Effector memory CD8-positive, alpha-beta T cell (primary cell): ENCODE measurements around the gene MAPKAPK2.
A peak's percentile ranks its signal among the peaks of the same experiment; 100 is the strongest.

Experiments used
- ATAC-seq: fragments of 150-1000 bp; cut with Tn5 transposase; replicated peaks from 2 replicates; pipeline ENCODE4 v1.10.0; 2021; ENCODE audit warnings: mild to moderate bottlenecking, moderate library complexity
- DNase-seq, 3 experiments: peaks; one replicate each; pipeline ENCODE4 v3.0.0; 2021
- H3K27ac Mint-ChIP-seq, 2 donors: one replicate each; pipeline ENCODE4 v1.8.0; 2022; ENCODE audit warnings: mild to moderate bottlenecking in 2 of 2, mixed read lengths in 2 of 2, moderate library complexity in 2 of 2
- H3K27me3 Mint-ChIP-seq, 2 donors: one replicate each; pipeline ENCODE4 v1.8.0; 2022; ENCODE audit warnings: mixed read lengths in 2 of 2
- H3K36me3 Mint-ChIP-seq: one replicate; pipeline ENCODE4 v1.8.0; 2022; ENCODE audit warnings: mild to moderate bottlenecking, moderate library complexity, mixed read lengths; ENCODE audit not compliant: insufficient read depth
- H3K4me1 Mint-ChIP-seq, 2 donors: one replicate each; pipeline ENCODE4 v1.8.0; 2022; ENCODE audit warnings: low read depth in 2 of 2, mixed read lengths in 2 of 2
- H3K4me3 Mint-ChIP-seq, 2 donors: one replicate each; pipeline ENCODE4 v1.8.0; 2022; ENCODE audit warnings: mild to moderate bottlenecking in 2 of 2, mixed read lengths in 2 of 2, moderate library complexity in 2 of 2
- H3K9me3 Mint-ChIP-seq, 2 donors: one replicate each; pipeline ENCODE4 v1.8.0; 2022; ENCODE audit warnings: mixed read lengths in 2 of 2

Gene MAPKAPK2

DNA sequence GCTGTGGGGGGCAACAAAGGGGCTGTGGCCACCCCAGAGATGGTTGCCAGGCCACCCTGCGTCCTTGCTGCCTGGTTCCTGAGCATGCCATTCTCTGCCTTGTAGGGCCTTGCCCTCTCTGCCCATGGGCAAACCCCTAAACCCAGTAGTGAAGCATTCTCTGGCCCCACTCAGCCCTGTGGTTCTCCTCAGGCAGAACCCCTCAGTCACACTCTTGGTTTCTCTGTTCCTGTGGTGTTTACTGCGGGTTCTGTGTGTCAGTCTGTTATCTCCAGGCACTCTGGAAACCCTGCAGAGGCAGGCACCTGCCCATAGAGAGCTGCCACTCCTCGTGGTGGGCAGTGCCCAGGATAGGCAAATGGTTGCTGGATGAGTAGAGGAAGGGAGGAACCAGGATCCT lies 44.8 kb downstream of the MAPKAPK2 start:
- no peak for DNase-seq
- Mint-ChIP-seq H3K27ac (peak overlapping the region in 1 of 2 donors; percentile 94), H3K36me3 (peaks cover 76% of the 10 kb centered on the region), H3K4me3 (peak overlapping the region in 1 of 2 donors; percentile 42), H3K9me3 (no peaks in the 10 kb centered on the region), H3K27me3 (no peaks in the 10 kb centered on the region), H3K4me1 (peaks cover 28 to 40% of the 10 kb centered on the region in 2 donors)
- peak; percentile 14 for ATAC-seq

DNA sequence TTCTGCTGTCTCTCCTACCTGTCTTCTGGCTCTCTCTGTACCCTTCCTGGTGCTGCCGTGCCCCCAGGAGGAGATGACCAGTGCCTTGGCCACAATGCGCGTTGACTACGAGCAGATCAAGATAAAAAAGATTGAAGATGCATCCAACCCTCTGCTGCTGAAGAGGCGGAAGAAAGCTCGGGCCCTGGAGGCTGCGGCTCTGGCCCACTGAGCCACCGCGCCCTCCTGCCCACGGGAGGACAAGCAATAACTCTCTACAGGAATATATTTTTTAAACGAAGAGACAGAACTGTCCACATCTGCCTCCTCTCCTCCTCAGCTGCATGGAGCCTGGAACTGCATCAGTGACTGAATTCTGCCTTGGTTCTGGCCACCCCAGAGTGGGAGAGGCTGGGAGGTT lies 47.8 kb downstream of the MAPKAPK2 start:
- Mint-ChIP-seq H3K4me3 (peak overlapping the region in 1 of 2 donors; percentile 1), H3K36me3 (peaks cover 90% of the 10 kb centered on the region), H3K9me3 (no peaks in the 10 kb centered on the region), H3K27ac (peak overlapping the region; percentile 93 to 94), H3K4me1 (peaks cover 38 to 48% of the 10 kb centered on the region in 2 donors), H3K27me3 (no peaks in the 10 kb centered on the region)
- ATAC-seq (no peak), DNase-seq (no peak)

DNA sequence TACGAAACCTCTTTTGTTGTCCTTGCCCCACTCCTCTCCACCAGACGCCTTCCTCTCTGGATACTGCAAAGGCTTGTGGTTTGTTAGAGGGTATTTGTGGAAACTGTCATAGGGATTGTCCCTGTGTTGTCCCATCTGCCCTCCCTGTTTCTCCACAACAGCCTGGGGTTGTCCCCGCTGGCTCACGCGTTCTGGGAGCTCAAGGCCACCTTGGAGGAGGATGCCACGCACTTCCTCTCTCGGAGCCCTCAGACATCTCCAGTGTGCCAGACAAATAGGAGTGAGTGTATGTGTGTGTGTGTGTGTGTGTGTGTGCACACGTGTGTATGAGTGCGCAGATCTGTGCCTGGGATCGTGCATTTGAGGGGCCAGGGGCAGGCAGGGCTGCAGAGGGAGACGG lies 48.3 kb downstream of the MAPKAPK2 start:
- Mint-ChIP-seq H3K27me3 (no peaks in the 10 kb centered on the region), H3K4me1 (peaks cover 43 to 49% of the 10 kb centered on the region in 2 donors), H3K9me3 (no peaks in the 10 kb centered on the region), H3K27ac (peak overlapping the region; percentile 93 to 94), H3K36me3 (peaks cover 95% of the 10 kb centered on the region), H3K4me3 (no peak overlapping the region)
- no peak for ATAC-seq
- no peak for DNase-seq

DNA sequence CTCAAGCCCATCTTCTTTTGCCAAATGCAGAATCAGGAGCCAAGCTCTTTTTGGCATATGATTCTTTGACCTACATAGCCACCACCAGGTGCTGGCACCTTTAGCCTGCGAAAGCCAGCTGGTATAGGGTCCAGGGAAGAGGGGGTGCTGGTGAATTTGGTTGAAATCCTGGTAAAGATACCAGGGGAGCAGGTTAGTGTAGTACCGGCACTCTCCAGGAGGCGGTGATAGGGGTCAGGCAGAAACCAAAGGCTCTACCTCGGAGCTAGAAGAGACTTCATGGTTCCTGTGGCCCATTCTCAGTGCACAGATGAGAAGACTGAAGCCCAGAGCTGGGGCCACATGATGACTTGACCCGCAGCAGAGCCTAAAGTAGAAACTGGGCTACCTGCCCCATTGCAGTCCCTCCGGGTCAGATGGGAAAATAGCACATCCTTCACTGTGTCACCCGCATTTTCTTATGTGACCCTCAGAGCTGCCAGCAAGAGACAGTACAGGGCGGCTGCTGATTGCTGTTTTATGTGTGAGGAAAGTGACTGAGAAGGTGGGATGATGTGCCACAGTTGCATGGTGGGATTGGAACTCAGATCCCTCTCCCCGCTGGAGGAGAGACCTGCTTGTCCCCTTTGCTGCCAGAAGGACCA lies 49.9 kb downstream of the MAPKAPK2 start:
- H3K4me1 Mint-ChIP-seq = peaks cover 56 to 57% of the 10 kb centered on the region in 2 donors
- peak; percentile 39 for ATAC-seq
- no peaks in the 10 kb centered on the region for H3K27me3 Mint-ChIP-seq
- peak overlapping the region; percentile 93 to 94 for H3K27ac Mint-ChIP-seq
- H3K4me3 Mint-ChIP-seq = peak overlapping the region; percentile 53 to 63
- peaks cover 90% of the 10 kb centered on the region for H3K36me3 Mint-ChIP-seq
- H3K9me3 Mint-ChIP-seq = no peaks in the 10 kb centered on the region
- DNase-seq = peak; percentile 78 to 90 (median 85)

DNA sequence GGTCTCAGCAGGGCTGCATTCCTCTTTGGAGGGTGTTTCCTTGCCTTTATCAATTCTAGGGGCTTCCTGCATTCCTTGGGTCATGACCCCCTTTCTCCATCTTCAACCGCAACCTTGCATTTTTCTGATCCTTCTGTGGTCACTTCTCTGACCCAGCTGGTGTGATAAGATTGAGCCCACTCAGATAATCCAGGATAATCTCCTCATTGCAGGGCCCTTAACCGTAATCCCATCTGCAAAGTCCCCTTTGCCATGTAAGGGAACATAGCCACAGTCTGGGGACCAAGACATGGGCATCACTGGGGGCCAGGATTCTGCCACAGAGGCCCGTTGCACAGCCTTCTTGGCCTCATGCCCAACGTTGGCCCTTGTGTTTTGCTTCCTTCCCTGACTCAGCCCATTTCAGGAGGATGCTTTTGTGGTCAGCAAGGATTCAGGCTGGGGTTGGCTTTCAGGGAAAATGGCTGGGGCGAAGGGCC lies 50.9 kb downstream of the MAPKAPK2 start:
- Mint-ChIP-seq H3K4me3 (peak overlapping the region in 1 of 2 donors; percentile 47), H3K9me3 (no peaks in the 10 kb centered on the region)
- no peak for DNase-seq

DNA sequence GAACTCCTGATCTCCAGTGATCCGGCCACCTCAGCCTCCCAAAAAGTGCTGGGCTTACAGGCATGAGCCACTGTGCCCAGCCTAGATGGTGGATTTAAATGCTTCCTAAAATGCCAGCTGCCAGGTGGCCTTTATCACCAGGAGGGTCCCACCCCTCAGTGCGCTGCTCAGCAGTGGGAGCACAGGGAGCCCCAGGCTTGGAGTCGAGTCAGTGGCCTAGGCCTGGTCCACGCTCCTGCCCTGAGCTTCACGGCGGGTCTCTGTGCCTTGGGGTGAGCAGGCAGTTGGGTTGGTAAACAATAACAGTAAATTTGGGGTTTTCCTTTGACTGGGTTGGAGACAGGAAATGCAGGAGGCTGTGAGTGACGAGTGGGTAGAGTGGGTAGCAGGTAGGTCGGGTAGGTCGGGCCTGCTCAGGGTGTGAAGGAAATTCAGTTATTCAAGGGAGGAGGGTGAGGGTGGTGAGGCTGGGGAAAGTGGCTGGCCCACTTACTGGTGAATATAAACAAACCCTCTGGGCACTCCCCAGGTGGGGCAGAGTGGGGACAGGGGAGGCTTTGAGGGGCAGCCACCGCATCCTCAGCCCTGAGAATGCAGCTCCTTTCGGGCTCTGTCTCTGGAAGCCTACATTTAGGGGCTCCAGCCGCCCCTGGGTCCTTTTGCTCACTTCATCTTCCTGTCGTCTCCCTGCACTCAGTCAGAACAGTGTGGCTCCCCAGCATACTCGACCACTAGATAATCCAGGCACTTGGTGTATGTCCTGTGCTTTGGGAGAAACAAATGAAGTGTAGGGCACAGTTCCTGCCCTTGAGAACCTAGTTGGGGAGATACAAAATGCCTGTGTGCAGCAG lies 52.4 kb downstream of the MAPKAPK2 start:
- DNase-seq (peak; percentile 71 to 78 (median 77)), ATAC-seq (peak; percentile 86)
- Mint-ChIP-seq H3K27ac (peak overlapping the region; percentile 93 to 94), H3K27me3 (no peaks in the 10 kb centered on the region), H3K4me1 (peaks cover 63 to 65% of the 10 kb centered on the region in 2 donors), H3K36me3 (peaks cover 73% of the 10 kb centered on the region), H3K9me3 (no peaks in the 10 kb centered on the region), H3K4me3 (peak overlapping the region; percentile 47 to 50)

More for the DNA sequence above, 50.9 kb downstream of the MAPKAPK2 start:
- no peak for ATAC-seq
- H3K27ac Mint-ChIP-seq = peak overlapping the region; percentile 93 to 94
- no peaks in the 10 kb centered on the region for H3K27me3 Mint-ChIP-seq
- H3K36me3 Mint-ChIP-seq = peaks cover 81% of the 10 kb centered on the region
- H3K4me1 Mint-ChIP-seq = peaks cover 58 to 60% of the 10 kb centered on the region in 2 donors

DNA sequence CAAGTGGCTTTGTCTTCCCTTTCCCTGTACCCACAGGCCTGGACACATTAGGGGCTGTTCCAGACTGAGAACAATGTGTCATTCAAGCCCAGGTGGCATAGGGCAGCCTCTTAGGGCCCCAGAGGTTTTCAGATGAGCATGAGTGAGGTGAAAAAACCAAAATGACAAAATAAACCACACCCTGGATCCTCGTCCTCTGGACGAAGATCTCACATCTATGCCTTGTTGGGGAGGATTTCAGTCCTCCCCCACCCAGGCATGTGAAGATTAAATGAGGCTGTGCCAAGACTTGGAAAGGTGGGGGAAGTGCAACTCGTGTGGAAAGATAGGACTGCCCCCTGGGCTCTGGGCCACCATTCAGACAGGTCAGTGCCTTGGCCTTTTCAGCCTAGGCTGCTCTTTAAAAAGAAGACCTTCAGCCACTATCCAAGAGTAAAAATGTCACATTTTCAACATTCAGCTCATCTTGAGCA lies 53.1 kb downstream of the MAPKAPK2 start:
- Mint-ChIP-seq H3K9me3 (no peaks in the 10 kb centered on the region), H3K27ac (peak overlapping the region; percentile 93 to 94), H3K4me3 (peak overlapping the region; percentile 47 to 50), H3K36me3 (peaks cover 66% of the 10 kb centered on the region), H3K27me3 (no peaks in the 10 kb centered on the region), H3K4me1 (peaks cover 63 to 67% of the 10 kb centered on the region in 2 donors)
- DNase-seq (peak in 2 of 3 experiments; percentile 33 to 34), ATAC-seq (peak; percentile 41)

DNA sequence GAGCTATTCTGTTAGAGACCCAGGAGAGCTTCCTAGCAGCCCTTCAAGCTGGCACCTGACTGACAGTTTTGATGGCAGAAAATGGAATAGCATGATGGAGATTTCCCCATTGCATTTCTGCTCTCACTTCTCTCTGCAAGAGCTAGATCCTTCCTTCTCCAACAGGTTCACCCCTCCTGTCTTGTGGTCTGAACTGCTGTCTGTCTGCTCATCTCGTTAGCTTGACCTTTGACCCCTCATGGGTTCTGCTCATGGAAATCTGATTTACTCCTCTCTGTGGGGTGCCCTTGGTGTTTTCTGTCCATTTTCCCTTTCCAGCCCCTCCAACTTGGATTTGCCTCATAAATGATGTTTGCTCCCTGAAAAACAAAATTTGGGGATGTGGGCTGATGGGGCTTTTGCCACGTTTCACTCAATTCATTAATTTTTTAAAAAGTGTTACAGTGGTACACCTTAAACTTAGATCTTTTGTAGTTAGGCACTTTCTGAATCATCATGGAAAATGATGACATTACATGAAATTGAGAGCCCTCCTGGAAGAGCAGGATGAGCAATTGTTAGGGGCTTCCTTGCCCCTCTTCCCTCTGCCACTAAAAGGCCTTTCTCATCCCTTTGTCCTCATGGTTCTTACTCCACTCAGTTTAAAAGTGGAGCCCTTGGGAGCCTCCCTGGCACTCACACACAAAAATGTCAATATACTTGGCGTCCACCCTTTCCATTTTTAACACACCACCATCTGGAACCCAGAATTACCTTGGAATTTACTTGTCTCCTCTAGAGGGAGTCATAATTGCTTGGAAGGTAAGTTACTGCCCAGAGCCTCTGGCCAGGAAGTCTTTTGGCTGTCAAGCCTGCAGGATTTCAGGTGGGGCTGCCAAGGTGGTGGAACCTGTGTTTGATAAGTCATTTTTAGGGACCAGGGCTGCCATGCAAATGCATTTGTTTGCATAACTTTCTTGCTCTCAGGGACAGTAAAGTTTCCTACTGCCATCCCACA lies 54.0 kb downstream of the MAPKAPK2 start:
- Mint-ChIP-seq H3K27me3 (no peaks in the 10 kb centered on the region), H3K27ac (peak overlapping the region; percentile 93 to 94), H3K4me3 (peak overlapping the region; percentile 47 to 50), H3K4me1 (peaks cover 63 to 72% of the 10 kb centered on the region in 2 donors), H3K9me3 (no peaks in the 10 kb centered on the region), H3K36me3 (peaks cover 57% of the 10 kb centered on the region)
- ATAC-seq (no peak), DNase-seq (no peak)

DNA sequence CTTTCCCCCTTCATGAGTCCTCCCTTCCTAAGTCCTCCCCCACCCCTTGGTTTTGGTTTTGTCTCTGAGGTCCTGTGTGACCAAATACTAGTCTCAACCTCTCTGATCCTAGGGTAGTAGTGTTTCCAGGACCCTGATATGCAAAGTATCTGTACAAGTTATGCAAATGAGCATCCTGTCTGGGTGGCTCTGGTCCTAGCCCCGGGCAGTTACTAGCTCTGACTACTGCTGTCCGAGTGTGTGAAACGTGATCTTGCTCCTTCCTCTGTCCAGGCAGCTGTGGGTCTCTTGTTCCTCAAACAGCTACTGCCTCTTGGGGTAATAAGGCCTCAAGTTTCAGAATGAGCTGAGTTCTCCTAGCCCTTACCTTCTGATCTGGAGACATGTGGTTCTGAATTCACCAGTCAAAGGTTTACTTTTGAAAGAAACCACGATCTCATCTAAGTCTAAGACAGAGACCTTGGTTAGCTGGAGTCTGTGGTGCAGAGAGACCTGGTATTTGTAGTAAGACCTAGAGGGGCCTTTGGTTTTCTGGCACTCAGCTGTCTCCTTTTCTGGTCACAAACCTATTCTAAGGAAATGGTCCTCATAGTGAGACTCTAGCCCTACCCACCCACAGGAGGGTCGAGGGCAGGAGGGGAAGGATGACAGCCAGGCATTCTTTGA lies 54.8 kb downstream of the MAPKAPK2 start:
- ATAC-seq (no peak), DNase-seq (no peak)
- Mint-ChIP-seq H3K36me3 (peaks cover 53% of the 10 kb centered on the region), H3K27ac (peak overlapping the region; percentile 93 to 94), H3K27me3 (no peaks in the 10 kb centered on the region), H3K4me3 (peak overlapping the region; percentile 39 to 47), H3K4me1 (peaks cover 64 to 69% of the 10 kb centered on the region in 2 donors), H3K9me3 (no peaks in the 10 kb centered on the region)

DNA sequence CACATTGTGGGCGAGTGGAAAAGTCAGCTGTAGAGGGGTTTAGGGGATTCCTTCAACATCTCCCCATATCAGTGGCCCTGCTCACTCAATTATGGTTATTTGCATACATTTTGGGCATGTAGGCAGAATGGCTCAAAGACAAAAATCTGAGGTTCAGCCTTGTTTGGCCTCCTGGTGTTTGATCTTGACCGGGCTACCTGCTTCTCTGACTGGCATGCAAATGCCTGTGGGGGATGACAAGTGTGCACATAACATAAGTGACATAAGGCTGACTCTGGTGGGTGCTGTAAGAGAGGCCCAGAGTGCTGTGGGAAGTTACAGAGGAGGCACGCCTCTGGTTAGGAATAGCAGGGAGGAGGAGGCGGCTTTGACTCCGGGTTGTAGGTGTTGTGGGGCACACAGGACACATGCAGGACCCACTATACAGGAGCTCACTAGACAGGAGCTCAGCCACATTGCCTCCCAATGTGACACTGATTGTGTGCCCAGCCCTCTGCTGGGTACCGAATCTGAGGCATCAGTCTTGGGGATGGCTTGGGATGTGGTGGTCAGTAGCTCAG lies 56.5 kb downstream of the MAPKAPK2 start:
- no peaks in the 10 kb centered on the region for H3K9me3 Mint-ChIP-seq
- H3K36me3 Mint-ChIP-seq = peaks cover 40% of the 10 kb centered on the region
- H3K27ac Mint-ChIP-seq = peak overlapping the region; percentile 74 to 79
- no peak overlapping the region for H3K4me3 Mint-ChIP-seq
- no peaks in the 10 kb centered on the region for H3K27me3 Mint-ChIP-seq
- peaks cover 60 to 61% of the 10 kb centered on the region in 2 donors for H3K4me1 Mint-ChIP-seq
- DNase-seq = no peak
- ATAC-seq = no peak

DNA sequence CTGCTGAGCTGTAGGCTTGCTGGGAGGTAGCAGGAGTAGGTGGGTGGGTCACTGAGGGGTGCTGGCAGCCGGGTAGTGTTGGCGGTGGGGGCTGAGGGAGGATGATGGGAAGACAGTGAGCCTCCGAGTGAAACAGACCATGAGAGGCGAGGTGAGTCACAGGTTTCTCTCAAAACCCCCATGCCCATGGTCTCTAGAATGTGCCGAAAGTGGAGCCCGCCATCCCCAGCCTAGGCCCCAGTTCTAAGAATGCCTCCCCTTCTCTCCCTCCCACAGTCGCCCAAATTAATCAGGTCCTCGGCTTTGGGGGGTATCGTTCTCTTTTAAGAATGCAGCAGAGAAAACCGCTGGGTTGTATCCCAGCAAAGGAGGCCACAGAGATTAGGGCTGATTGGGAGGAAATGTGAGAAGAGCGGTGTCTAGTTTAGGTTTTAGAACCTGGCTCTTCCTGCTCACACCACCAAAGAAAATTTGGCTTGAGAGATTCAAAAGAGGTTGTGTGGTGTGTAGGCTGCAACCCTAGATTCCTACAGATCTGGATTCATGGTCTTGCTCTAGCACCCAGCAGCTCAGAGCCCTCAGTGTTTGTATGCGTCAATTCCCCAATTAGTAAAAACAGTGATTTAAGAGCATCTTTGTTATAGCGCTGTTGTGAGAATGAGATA lies 58.1 kb downstream of the MAPKAPK2 start:
- H3K4me1 Mint-ChIP-seq = peaks cover 43 to 47% of the 10 kb centered on the region in 2 donors
- no peaks in the 10 kb centered on the region for H3K9me3 Mint-ChIP-seq
- peak overlapping the region in 1 of 2 donors; percentile 83 for H3K27ac Mint-ChIP-seq
- ATAC-seq = no peak
- peaks cover 24% of the 10 kb centered on the region for H3K36me3 Mint-ChIP-seq
- no peak for DNase-seq
- no peaks in the 10 kb centered on the region for H3K27me3 Mint-ChIP-seq
- H3K4me3 Mint-ChIP-seq = peak overlapping the region in 1 of 2 donors; percentile 1
